GM12878 (cell line): ENCODE measurements around the gene HCFC1R1. TPM values are rescaled to one million over a fixed set of nuclear protein-coding genes. Genes with fewer than 3 reads are reported as not detected.

Experiments
- ATAC-seq: fragments of 200-7000 bp; cut with Tn5 transposase; 3 replicates; pipeline ENCODE4 v1.9.1; 2020; ENCODE audit warnings: mild to moderate bottlenecking, moderate library complexity
- BruUV-seq: library from RNA; stranded (reverse); fragments of 400-500 nt; replicated peaks from 2 replicates; lab custom pipeline; 2021; lab: Mats Ljungman, UMichigan
- CTCF ChIA-PET: fragments of 300-600 bp; sonication (Branson Sonifier 250); formaldehyde crosslinking; extraction: SDS; loops from one replicate; lab custom pipeline; 2021; ENCODE audit warnings: inconsistent platforms; lab: Yijun Ruan, JAX
- POLR2A ChIA-PET: fragments of 350-600 bp; formaldehyde crosslinking; extraction: SDS; loops from one replicate; lab custom pipeline; 2021; ENCODE audit warnings: inconsistent platforms; lab: Charles Lee
- RAD21 ChIA-PET: fragments of 300-600 bp; sonication (Branson Sonifier 250); formaldehyde crosslinking; loops from one replicate; lab custom pipeline; 2023; ENCODE audit warnings: antibody characterized with exemption; ENCODE audit not compliant: unreplicated experiment; lab: Charles Lee
- SMC1A ChIA-PET: fragments of 300-600 bp; sonication (Branson Sonifier 250); formaldehyde crosslinking; loops from one replicate; lab custom pipeline; 2023; ENCODE audit not compliant: unreplicated experiment, uncharacterized antibody; lab: Charles Lee
- DNase-seq: peaks from one replicate; pipeline ENCODE4 v3.0.0-alpha.2; 2011; ENCODE audit warnings: low read depth, low spot score
- FAIRE-seq: peaks from 3 replicates; lab custom pipeline; 2011; peaks lifted over from hg19 to GRCh38; lab: Jason Lieb, UNC
- H2AFZ ChIP-seq: 2 replicates; pipeline ENCODE4 v1.6.0; 2011; ENCODE audit warnings: low read depth, low read length, control low read depth; ENCODE audit not compliant: control insufficient read depth
- H3K27ac ChIP-seq: 2 replicates; pipeline ENCODE4 v1.5.1; 2011; ENCODE audit warnings: control low read depth; ENCODE audit not compliant: control insufficient read depth, insufficient read depth
- H3K27me3 ChIP-seq, 2 experiments: replicated peaks in 1 of 2; 2 replicates each; pipeline versions ENCODE4 v1.6.0 to v1.6.1; 2011; ENCODE audit warnings: low read length in 1 of 2; ENCODE audit not compliant: control insufficient read depth in 2 of 2, insufficient read depth in 2 of 2
- H3K36me3 ChIP-seq, 2 experiments: 2 replicates each; pipeline ENCODE4 v1.5.1; 2011; ENCODE audit warnings: low read length in 1 of 2; ENCODE audit not compliant: control insufficient read depth in 2 of 2, insufficient read depth in 2 of 2
- H3K4me1 ChIP-seq: 2 replicates; pipeline ENCODE4 v1.6.1; 2011; ENCODE audit warnings: mild to moderate bottlenecking, low read length, moderate library complexity, mixed read lengths; ENCODE audit not compliant: control insufficient read depth, insufficient read depth
- H3K4me2 ChIP-seq: 2 replicates; pipeline ENCODE4 v1.6.0; 2011; ENCODE audit warnings: control low read depth; ENCODE audit not compliant: control insufficient read depth, insufficient read depth
- H3K4me3 ChIP-seq: fragments of 200-600 bp; sonication (generic); 2 replicates; pipeline ENCODE4 v1.5.1; 2016
- H3K79me2 ChIP-seq: 2 replicates; pipeline ENCODE4 v1.6.0; 2011; ENCODE audit warnings: low read length; ENCODE audit not compliant: control insufficient read depth, insufficient read depth
- H3K9ac ChIP-seq: 2 replicates; pipeline ENCODE4 v1.8.0; 2011; ENCODE audit warnings: low read length, control low read depth, mixed read lengths; ENCODE audit not compliant: control insufficient read depth, insufficient read depth
- H3K9me3 ChIP-seq: replicated peaks from 3 replicates; pipeline ENCODE4 v1.5.1; 2011; ENCODE audit warnings: mild to moderate bottlenecking, low read length; ENCODE audit not compliant: control insufficient read depth, insufficient read depth
- H4K20me1 ChIP-seq: 2 replicates; pipeline ENCODE4 v1.6.0; 2011; ENCODE audit not compliant: control insufficient read depth, insufficient read depth
- CREM ChIP-seq: IDR thresholded peaks from 2 replicates; pipeline ENCODE4 v1.6.1; 2014; ENCODE audit warnings: antibody characterized with exemption, low read depth
- EGR1 ChIP-seq, 2 experiments: IDR thresholded peaks; 1 replicate in 1 of 2; 2 replicates in 1 of 2; pipeline ENCODE4 v1.6.1; 2011 to 2012; ENCODE audit warnings: low read depth in 2 of 2, low read length in 2 of 2, borderline replicate concordance in 1 of 2, mild to moderate bottlenecking in 1 of 2, moderate library complexity in 1 of 2
- IKZF1 ChIP-seq: fragments of 450-650 bp; conservative IDR thresholded peaks from 2 replicates; pipeline ENCODE4 v1.6.1; 2017; ENCODE audit warnings: antibody characterized with exemption, mild to moderate bottlenecking
- TCF3 ChIP-seq: IDR thresholded peaks from 2 replicates; pipeline ENCODE4 v1.6.1; 2012; ENCODE audit warnings: low read depth, mild to moderate bottlenecking, low read length, borderline replicate concordance; ENCODE audit not compliant: insufficient read depth
- YY1 ChIP-seq: IDR thresholded peaks from 2 replicates; pipeline ENCODE4 v1.6.1; 2011; ENCODE audit warnings: low read depth, mild to moderate bottlenecking, low read length
- ZNF24 ChIP-seq: fragments of 450-650 bp; IDR thresholded peaks from 2 replicates; pipeline ENCODE4 v1.6.1; 2017; ENCODE audit warnings: antibody characterized with exemption, mild to moderate bottlenecking
- WGBS: methylation state at CpG from one replicate; pipeline ENCODE4 v1.1.6; 2016; ENCODE audit warnings: low lambda C conversion rate; ENCODE audit not compliant: insufficient replicate concordance, insufficient coverage; ENCODE audit errors: missing lambda C conversion rate; 5-methylcytosine and 5-hydroxymethylcytosine counted together
- in situ Hi-C: fragments of 300-500 bp; cut with MboI; formaldehyde crosslinking; loops from 9 replicates; pipeline ENCODE4 v1.14.3; 2018; ENCODE audit warnings: mixed read lengths
- intact Hi-C: fragments of 100-400 bp; cut with micrococcal nuclease; formaldehyde crosslinking; loops from one replicate; pipeline ENCODE4 v1.14.2; 2022; ENCODE audit not compliant: unreplicated experiment
- polyA plus RNA-seq, 11 experiments: library from polyadenylated mRNA; depleted of rRNA in 4 of 11; unstranded in 6 of 11; stranded (reverse) in 5 of 11; fragments of >200 nt; fragmentation: Nextera tagmentation in 4 of 11; fragmentation: Illumina TruSeq in 1 of 11; extraction: Ambion mirVana in 4 of 11; extraction: Trizol in 1 of 11; gene quantifications; 1 replicate in 1 of 11; 2 replicates in 10 of 11; pipeline versions ENCODE4 v1.2.1 to v1.2.3, GENCODE V29; 2011 to 2016; ENCODE audit warnings: inconsistent platforms in 2 of 11, missing spikeins in 2 of 11, low read depth in 1 of 11
- total RNA-seq, 4 experiments: library from RNA; depleted of rRNA in 3 of 4; stranded (reverse); fragments of >200 nt in 3 of 4; fragmentation: Illumina TruSeq in 1 of 4; extraction: Trizol in 1 of 4; gene quantifications; 2 replicates each; pipeline versions ENCODE4 v1.2.1 to v1.2.3, GENCODE V29; 2013 to 2021
- TF ChIP-seq, protein P1 (sequence below): fragments of 450-650 bp; conservative IDR thresholded peaks from 2 replicates; pipeline ENCODE4 v1.6.1; 2017; ENCODE audit warnings: mild to moderate bottlenecking, moderate library complexity
- TF ChIP-seq, protein P2 (sequence below), 3 experiments: IDR thresholded peaks in 2 of 3; conservative IDR thresholded peaks in 1 of 3; 2 replicates each; pipeline ENCODE4 v1.5.1; 2011; ENCODE audit warnings: low read depth in 3 of 3, low read length in 3 of 3, mild to moderate bottlenecking in 3 of 3, control low read depth in 2 of 3, moderate library complexity in 2 of 3, inconsistent platforms in 1 of 3, mixed read lengths in 1 of 3; ENCODE audit not compliant: control insufficient read depth in 2 of 3, insufficient read depth in 1 of 3; ENCODE audit errors: extremely low read depth in 1 of 3
- TF ChIP-seq, protein P3 (sequence below): fragments of 450-650 bp; IDR thresholded peaks from 2 replicates; pipeline ENCODE4 v1.6.1; 2017; ENCODE audit warnings: mild to moderate bottlenecking, moderate library complexity

Gene HCFC1R1
- total and polyA plus RNA-seq, 10 of the 15 experiments (the other 5 are each of a cell fraction or from before 2014, with no cell fraction given) = 2.8 to 42.5 (median 20.4) TPM

DNA sequence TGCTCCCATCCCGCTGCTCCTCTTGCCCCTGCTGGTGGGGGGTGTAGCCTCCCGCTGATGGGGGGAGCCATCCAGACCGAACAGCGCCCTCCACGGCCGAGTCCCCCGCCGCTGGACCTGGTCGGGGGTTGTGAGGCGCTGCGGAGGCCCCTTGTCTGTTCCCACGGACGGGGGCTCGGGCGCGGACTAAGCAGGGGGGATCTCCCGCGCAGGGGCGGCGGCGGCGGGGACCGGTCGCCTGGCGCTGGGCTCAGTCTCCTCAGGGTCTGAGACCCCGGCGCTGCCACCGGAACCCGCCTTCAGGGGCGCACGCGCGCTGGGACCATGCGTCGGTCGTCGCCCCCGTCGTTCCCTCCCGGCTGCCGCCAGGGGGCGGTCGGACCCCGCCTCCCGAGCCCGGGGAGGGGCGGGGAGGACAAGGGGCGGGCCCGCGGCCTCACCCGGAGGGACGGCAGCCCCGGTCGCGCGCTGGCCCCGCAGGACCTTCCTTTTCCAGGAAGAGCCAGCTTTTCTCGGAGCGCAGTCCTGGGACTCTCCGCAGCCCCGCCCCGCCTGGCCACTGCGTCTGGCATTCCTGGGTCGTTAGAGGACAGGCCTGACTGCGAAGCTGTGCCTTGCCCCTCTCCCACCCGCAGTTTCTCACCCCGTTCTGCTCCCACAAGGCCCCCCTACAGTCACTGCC, 35.4 kb upstream of the HCFC1R1 start:
- DNase-seq = no peak
- no peak for FAIRE-seq
- CTCF ChIA-PET = interaction anchor here (0.6 to 9.5 kb wide), 33 partner anchors 10 to 112 kb away, joined by 3 to 174 read pairs (median 5); partner anchors contain the start of genes HCFC1R1, THOC6 and ZNF213
- H3K4me2 ChIP-seq = peak overlapping the region; percentile 75
- H3K79me2 ChIP-seq = no peaks in the 10 kb centered on the region
- SMC1A ChIA-PET = interaction anchor here (0.7 to 3.9 kb wide), 13 partner anchors 11 to 107 kb away, joined by 3 to 53 read pairs (median 4); no protein-coding TSS in a partner anchor
- in situ Hi-C loops (no loop called here), intact Hi-C loops (loop anchor here (1.0 to 2.0 kb wide), 3 partner anchors 36 to 108 kb away; no protein-coding TSS in a partner anchor)
- H2AFZ ChIP-seq = peak overlapping the region; percentile 87
- peak; percentile 97 for ATAC-seq
- peak overlapping the region; percentile 70 for H3K27ac ChIP-seq
- peaks cover 16% of the 10 kb centered on the region for H3K4me1 ChIP-seq
- peak overlapping the region; percentile 87 for H3K4me3 ChIP-seq
- no TSS peak for BruUV-seq
- H3K9ac ChIP-seq = peak overlapping the region; percentile 82
- POLR2A ChIA-PET = interaction anchor here (0.6 to 1.7 kb wide), 9 partner anchors 18 to 1071 kb away, joined by 3 to 12 read pairs (median 5); partner anchors contain the start of genes HCFC1R1, THOC6 and ZNF213
- RAD21 ChIA-PET = interaction anchor here (0.6 to 3.0 kb wide), 20 partner anchors 16 to 113 kb away, joined by 3 to 72 read pairs (median 6); partner anchors contain the start of genes TNFRSF12A and ZNF213
- H3K36me3 ChIP-seq = no peaks in the 10 kb centered on the region
- H4K20me1 ChIP-seq = no peaks in the 10 kb centered on the region
- H3K9me3 ChIP-seq = no peaks in the 10 kb centered on the region; the same call in 2 of the 3 replicates
- H3K27me3 ChIP-seq = no peaks in the 10 kb centered on the region
- WGBS = 3% methylated on average over 32 of the region's 67 CpGs
- TF ChIP-seq IKZF1 (peak; percentile 78), CREM (0 out of 2 replicates have a peak, but pooled peaks have one; percentile 15), YY1 (peak; percentile 72), TCF3 (no peak), EGR1 (IDR thresholded peaks at IDR 0.05; ENCODE audit: borderline replicate concordance in 1 of 2, low read depth in 2 of 2, low read length in 2 of 2) (peak in 1 of 2 experiments; percentile 63; a peak in 2 of 3 replicates), ZNF24 (peak; percentile 44; the same call in 1 of the 2 replicates)
- TF ChIP-seq, protein P1, sequence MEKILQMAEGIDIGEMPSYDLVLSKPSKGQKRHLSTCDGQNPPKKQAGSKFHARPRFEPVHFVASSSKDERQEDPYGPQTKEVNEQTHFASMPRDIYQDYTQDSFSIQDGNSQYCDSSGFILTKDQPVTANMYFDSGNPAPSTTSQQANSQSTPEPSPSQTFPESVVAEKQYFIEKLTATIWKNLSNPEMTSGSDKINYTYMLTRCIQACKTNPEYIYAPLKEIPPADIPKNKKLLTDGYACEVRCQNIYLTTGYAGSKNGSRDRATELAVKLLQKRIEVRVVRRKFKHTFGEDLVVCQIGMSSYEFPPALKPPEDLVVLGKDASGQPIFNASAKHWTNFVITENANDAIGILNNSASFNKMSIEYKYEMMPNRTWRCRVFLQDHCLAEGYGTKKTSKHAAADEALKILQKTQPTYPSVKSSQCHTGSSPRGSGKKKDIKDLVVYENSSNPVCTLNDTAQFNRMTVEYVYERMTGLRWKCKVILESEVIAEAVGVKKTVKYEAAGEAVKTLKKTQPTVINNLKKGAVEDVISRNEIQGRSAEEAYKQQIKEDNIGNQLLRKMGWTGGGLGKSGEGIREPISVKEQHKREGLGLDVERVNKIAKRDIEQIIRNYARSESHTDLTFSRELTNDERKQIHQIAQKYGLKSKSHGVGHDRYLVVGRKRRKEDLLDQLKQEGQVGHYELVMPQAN = peak; percentile 55
- TF ChIP-seq, protein P2, sequence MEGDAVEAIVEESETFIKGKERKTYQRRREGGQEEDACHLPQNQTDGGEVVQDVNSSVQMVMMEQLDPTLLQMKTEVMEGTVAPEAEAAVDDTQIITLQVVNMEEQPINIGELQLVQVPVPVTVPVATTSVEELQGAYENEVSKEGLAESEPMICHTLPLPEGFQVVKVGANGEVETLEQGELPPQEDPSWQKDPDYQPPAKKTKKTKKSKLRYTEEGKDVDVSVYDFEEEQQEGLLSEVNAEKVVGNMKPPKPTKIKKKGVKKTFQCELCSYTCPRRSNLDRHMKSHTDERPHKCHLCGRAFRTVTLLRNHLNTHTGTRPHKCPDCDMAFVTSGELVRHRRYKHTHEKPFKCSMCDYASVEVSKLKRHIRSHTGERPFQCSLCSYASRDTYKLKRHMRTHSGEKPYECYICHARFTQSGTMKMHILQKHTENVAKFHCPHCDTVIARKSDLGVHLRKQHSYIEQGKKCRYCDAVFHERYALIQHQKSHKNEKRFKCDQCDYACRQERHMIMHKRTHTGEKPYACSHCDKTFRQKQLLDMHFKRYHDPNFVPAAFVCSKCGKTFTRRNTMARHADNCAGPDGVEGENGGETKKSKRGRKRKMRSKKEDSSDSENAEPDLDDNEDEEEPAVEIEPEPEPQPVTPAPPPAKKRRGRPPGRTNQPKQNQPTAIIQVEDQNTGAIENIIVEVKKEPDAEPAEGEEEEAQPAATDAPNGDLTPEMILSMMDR (IDR thresholded peaks at IDR 0.05 in 2 of 3, conservative IDR thresholded peaks at IDR 0.05 in 1 of 3; ENCODE audit: control insufficient read depth in 2 of 3, extremely low read depth in 1 of 3, insufficient read depth in 1 of 3, low read depth in 3 of 3, low read length in 3 of 3) = peak; percentile 71 to 94 (median 85)
- TF ChIP-seq, protein P3, sequence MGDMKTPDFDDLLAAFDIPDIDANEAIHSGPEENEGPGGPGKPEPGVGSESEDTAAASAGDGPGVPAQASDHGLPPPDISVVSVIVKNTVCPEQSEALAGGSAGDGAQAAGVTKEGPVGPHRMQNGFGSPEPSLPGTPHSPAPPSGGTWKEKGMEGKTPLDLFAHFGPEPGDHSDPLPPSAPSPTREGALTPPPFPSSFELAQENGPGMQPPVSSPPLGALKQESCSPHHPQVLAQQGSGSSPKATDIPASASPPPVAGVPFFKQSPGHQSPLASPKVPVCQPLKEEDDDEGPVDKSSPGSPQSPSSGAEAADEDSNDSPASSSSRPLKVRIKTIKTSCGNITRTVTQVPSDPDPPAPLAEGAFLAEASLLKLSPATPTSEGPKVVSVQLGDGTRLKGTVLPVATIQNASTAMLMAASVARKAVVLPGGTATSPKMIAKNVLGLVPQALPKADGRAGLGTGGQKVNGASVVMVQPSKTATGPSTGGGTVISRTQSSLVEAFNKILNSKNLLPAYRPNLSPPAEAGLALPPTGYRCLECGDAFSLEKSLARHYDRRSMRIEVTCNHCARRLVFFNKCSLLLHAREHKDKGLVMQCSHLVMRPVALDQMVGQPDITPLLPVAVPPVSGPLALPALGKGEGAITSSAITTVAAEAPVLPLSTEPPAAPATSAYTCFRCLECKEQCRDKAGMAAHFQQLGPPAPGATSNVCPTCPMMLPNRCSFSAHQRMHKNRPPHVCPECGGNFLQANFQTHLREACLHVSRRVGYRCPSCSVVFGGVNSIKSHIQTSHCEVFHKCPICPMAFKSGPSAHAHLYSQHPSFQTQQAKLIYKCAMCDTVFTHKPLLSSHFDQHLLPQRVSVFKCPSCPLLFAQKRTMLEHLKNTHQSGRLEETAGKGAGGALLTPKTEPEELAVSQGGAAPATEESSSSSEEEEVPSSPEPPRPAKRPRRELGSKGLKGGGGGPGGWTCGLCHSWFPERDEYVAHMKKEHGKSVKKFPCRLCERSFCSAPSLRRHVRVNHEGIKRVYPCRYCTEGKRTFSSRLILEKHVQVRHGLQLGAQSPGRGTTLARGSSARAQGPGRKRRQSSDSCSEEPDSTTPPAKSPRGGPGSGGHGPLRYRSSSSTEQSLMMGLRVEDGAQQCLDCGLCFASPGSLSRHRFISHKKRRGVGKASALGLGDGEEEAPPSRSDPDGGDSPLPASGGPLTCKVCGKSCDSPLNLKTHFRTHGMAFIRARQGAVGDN = peak; percentile 60; the same call in 1 of the 2 replicates
